NCI-H2196 (cell line): ENCODE data around the gene CBX2.
"Not testable (repeated sequence)": the region's sequence is repeated elsewhere in the genome, so short reads cannot be mapped to it uniquely, and the experiment has no call there.

Source experiments
- DNase-seq: peaks from one replicate; lab custom pipeline; 2025; ENCODE audit not compliant: unreplicated experiment; lab: John Stamatoyannopoulos, UW

The CBX2 gene

DNA sequence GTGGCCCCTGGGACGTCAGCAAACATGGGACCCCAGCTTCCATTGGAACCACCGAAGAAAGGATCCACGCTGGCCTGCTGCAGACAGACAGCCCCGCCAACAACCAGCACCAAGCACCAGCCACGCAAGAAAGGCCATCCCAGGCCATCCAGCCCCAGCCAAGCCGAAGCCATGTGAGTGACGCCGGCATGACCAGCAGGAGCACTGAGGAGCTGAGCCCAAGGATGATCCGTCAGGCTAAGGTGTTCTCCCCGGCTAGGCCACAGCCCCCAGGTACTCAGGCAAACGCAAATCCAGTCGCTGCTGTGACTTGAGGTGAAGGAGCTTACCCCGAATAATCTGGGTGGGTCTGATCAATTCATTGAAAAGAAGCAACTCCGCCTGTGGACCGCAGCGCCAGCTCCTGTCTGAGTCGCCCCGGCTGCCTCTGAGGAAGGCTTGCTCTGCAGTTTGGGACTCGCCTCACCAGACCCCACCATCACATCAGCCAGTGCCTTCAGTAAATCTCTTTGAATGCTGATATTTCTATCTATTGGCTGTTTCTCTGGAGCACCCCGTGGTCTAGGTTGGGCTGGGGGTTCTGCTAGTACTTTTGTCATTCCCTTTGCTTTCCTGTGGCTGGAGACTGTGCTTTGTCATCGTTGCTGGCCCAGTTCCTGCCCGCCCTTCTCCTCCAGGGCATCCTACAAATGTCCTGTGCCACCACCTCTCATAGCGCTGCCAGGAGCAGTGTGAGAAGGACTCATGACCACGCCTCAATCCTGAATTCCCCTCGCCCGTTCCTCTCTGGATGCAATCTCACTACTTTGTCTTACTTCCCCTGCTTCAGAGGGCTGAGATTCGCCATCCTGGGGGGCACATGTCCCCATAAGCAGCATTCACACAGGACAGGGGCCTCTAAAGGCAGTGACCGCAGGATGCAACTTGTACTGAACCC is 8.1 kb upstream of the CBX2 start:
- DNase-seq: no peak

GRCh38 chr17:79771276-79771675 is 6.7 kb upstream of the CBX2 start:
- DNase-seq: no peak

GRCh38 chr17:79772726-79773125 is 5.2 kb upstream of the CBX2 start:
- not testable (repeated sequence) for DNase-seq

GRCh38 chr17:79774561-79774975 is 3.4 kb upstream of the CBX2 start:
- no peak for DNase-seq

DNA sequence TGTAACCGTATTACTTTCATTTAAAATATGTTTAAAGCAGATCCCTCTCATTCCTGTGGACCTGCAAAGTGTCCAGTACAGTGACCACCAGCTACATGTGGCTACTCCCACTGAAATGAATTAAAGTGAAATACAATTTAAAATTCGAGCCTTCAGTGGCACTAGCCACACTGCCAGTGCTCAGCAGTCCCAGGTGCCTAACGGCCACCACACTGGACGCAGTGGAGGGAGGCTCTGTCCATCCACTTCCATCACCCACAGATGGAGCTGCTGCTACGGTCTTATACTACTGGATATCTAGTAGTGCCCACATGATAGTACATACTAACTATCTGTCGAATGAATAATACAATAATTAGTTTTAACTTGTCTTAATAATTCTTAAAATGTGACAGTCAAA is 2.3 kb upstream of the CBX2 start:
- no peak for DNase-seq

DNA sequence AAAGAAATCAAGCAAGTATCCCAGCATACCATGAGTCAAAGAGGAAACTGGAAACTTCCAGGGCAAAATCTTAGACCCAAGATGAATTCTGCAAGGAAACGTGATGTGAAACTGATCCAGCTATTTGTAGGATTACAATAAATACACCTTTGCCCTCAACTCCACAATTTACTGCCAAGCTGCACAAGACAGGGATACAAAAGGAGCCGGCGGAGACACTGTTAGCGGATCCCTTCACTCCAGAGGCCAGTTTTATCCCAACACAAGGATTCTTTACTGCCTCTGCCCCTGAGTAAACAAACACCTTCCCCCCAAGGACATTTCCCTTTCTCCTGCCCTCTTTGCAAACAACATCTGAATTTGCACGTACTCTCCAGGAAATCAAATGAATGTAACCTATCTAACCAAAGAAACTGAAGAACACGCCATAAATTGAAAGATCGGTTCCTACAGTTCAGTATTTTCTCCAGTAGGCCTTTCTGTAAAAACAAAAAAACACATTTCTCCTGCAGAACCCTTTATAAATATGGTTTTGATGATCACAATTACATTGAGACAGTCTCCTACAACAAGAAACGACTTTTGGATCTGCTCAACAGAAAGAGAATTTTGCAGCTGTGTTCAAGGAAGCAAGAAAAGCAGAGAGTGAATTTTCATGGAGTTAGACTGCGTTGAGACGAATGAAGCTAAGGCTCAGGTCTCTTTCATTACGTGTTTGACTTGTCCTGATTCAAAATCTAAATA is 1.4 kb upstream of the CBX2 start:
- no peak for DNase-seq

- DNase-seq: peak; percentile 86
Measured at GRCh38 chr17:79777120-79777893, 641 bp upstream of the CBX2 start.

- DNase-seq: peak; percentile 47
Measured at GRCh38 chr17:79778504-79779083, 646 bp downstream of the CBX2 start.

GRCh38 chr17:79779084-79779529 is 1.2 kb downstream of the CBX2 start:
- DNase-seq: no peak

- DNase-seq: no peak
Measured at GRCh38 chr17:79779661-79780365, 1.9 kb downstream of the CBX2 start.

- DNase-seq: no peak
Measured at GRCh38 chr17:79781012-79781650, 3.2 kb downstream of the CBX2 start.

- no peak for DNase-seq
Measured at GRCh38 chr17:79781736-79782575, 4.0 kb downstream of the CBX2 start.

DNA sequence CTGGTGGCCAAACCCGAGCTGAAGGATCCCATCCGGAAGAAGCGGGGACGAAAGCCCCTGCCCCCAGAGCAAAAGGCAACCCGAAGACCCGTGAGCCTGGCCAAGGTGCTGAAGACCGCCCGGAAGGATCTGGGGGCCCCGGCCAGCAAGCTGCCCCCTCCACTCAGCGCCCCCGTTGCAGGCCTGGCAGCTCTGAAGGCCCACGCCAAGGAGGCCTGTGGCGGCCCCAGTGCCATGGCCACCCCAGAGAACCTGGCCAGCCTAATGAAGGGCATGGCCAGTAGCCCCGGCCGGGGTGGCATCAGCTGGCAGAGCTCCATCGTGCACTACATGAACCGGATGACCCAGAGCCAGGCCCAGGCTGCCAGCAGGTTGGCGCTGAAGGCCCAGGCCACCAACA is 5.9 kb downstream of the CBX2 start:
- DNase-seq: no peak

DNA sequence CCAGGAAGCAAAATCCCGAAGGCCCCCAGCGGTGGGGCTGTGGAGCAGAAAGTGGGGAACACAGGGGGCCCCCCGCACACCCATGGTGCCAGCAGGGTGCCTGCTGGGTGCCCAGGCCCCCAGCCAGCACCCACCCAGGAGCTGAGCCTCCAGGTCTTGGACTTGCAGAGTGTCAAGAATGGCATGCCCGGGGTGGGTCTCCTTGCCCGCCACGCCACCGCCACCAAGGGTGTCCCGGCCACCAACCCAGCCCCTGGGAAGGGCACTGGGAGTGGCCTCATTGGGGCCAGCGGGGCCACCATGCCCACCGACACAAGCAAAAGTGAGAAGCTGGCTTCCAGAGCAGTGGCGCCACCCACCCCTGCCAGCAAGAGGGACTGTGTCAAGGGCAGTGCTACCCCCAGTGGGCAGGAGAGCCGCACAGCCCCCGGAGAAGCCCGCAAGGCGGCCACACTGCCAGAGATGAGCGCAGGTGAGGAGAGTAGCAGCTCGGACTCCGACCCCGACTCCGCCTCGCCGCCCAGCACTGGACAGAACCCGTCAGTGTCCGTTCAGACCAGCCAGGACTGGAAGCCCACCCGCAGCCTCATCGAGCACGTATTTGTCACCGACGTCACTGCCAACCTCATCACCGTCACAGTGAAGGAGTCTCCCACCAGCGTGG is 6.5 kb downstream of the CBX2 start:
- DNase-seq: no peak

- DNase-seq: no peak
Measured at GRCh38 chr17:79785017-79785899, 7.3 kb downstream of the CBX2 start.

DNA sequence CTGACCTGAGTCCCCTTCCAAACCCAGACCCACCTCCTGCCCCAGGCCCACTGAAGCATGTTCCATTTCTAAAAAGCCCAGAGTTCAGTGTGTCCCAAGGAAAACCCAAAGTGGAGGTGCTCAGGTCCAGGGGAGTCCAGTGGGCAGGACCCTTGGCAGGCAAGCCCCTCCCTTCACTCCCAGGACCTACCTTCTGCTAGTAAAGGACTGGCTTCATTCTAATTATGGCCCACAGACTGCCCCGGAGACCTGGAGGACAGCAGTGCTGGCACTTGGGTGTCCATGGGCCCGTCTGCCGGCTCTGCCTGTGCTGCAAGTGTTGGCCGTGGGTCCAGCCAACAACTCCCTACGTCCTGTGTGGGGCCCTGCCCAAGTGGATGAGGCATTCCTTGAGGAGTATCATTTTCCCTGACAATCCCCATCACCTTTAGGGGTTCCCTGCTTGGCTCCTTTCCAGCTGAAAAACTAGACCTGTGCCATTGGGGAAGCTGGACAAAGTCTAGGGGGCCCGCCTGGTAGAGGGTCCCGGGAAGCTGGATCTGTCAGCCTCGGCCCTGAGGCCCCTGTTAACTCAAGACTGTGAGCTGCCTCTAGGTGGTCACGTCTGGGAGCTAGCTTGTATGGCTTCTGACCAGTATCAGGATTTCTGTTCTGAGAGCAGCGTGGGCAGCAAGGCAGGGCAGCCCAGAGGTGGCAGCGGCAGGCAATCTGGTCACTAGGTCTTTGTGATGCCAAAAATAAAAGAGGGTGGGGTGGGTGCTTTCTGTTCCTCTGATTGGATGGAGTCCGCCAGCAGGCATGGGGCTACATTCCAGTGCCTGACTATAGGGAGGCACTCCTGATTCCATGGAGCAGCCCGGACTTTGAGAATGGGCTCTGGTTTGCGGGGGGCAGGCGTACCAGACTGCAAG is 8.2 kb downstream of the CBX2 start:
- no peak for DNase-seq
